ENCODE data around the gene FRMPD2. TPM values are rescaled to one million over a fixed set of nuclear protein-coding genes. Genes with fewer than 3 reads are reported as not detected.
"Not testable (repeated sequence)": the region's sequence is repeated elsewhere in the genome, so short reads cannot be mapped to it uniquely, and the experiment has no call there.

Gene FRMPD2
- total RNA-seq, 1 donor from 2014 or later: 3.4 TPM

DNA sequence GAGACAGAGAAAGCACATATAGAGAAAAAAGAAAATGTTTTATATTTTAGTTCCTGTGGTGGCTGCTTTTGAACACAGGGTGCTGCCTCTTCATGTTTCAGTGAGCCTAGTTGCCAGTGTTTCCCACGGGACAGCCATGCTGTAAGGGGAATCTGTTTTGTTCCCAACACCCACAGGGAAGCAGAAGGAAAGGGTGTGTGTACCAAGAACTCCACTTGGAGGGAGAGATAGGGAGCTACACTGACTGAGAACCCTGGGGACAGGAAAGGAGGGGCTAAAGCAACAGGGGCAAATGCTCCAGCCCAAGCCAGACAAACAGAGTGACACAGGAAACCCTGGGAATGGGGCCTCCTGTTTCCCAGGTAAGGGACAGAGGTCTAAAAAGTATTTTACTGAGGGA lies 40.2 kb downstream of the FRMPD2 start:
- DNase-seq (ENCODE audit: low spot score): peak; percentile 17

DNA sequence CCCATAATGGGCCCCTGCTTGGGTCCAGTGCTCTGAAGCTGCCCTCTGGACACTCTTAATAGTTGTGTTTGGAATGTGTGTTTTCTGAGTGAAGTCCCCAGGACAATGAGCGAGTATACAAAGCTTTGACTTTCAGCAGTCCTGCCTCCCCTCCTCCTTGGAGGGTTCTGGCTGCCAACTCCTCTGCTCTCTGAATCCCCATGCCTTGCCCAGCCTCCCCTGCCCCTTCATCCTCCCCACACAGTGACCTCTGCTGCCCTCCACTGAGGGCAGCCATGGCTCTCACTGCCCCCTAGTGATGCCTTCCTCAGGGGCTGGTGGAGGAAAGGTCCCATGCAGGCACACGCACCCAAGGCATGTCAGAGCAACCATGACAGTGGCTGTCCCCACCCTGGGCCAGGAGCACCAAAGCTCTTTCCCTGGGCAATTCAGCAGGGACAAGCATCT lies 40.9 kb downstream of the FRMPD2 start:
- peak; percentile 30 for DNase-seq (ENCODE audit: low spot score)

DNA sequence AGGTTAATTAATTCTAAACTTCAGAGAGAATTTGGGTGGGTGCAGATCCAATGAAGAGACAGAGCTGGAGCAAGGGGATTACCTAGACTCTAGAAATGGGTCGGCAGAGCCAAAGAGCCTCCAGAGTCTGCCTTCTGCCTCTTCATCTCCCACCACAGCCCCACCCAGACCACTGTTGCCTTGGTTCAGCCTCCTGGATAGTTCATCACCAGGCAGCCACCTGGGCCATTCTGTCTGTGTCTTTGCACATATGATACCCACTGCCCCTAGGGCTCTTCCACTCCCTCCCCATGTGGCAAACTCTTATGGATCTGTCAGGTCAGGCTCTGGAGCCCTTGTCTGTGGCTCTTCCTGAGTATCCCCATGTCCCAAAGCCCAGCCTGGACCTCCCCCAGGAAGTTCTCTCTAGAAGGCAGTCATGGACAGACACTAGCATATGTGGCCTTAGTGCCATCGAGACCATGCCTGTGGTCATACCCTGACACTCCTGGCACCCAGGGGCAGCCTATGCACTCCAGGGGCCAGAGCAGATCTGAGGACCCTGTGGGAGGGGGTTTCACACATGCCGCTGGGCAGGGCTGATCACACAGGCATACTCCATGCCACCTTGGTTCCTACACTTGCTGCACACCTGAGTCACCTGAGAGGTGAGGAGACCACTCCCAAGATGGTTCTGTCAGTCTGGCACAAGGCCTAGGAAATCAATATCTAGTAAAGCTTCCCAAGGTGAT lies 41.6 kb downstream of the FRMPD2 start:
- DNase-seq (ENCODE audit: low spot score): peak; percentile 14

DNA sequence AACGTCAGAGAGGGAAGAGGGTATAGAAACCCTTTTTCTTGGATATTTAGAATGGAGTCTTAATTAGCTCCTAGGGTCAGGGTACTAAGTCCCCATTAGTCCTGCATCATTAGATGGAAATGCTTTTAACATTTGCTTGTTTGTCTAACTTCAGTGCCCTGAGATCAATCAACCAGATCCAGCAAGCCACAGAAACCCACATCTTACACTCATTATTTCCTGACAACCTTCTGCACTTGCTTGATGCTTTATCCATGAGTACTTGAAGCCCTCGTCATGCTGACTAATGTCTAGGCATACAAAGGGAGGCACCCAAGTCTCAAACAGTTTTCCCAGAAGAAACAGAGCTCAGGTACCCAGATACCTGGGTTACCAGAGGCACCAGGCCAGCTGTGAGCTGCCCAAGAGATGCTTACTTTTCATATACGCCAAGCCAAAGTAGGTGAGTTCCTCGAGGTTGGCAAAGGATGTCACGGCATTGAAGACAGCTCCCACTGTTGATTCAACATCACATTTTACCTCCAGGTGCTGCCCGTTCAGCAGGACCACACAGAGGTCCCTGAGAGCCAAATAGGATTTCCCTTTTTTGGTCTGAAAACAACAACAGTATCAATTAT lies 42.7 kb downstream of the FRMPD2 start:
- peak; percentile 8 for DNase-seq (ENCODE audit: low spot score)

DNA sequence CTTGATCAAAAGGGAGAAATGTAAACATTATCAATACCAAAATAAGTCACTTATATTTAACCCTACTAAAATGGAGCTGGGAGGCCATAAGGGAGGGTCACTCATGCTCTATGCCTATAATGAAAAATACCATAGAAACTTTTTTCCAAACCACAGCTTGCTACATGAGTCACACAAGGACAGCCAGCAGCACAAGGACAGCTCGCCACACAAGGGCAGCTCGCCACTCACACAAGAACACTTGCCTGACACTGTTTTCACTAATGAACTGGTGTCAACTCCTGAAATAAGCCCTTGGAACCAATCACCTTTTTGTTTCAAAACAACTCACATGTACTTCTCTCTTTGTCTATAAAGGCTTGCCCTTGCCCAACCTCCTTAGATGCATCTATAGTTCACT lies 43.3 kb downstream of the FRMPD2 start:
- no peak for DNase-seq (ENCODE audit: low spot score)

DNA sequence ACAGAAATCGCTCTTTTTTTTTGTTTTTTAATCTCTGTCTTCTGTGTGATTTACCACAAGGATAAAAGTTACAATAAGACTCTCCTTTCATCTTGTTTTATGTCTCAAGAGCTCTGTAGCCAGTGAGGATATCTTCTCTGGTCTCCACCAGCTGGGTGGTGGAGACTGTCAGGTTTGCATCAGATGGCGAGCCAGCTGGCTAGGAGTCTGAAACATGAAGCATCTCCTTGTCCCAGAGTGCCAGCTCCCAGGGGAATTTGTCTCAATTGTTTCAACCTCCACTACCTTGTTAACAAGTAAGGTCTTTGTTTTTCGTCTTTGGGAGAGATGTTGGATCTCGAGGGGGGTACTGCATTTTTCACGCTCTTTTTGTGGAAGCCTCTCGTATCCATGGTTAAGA lies 47.3 kb downstream of the FRMPD2 start:
- no peak for DNase-seq (ENCODE audit: low spot score)

DNA sequence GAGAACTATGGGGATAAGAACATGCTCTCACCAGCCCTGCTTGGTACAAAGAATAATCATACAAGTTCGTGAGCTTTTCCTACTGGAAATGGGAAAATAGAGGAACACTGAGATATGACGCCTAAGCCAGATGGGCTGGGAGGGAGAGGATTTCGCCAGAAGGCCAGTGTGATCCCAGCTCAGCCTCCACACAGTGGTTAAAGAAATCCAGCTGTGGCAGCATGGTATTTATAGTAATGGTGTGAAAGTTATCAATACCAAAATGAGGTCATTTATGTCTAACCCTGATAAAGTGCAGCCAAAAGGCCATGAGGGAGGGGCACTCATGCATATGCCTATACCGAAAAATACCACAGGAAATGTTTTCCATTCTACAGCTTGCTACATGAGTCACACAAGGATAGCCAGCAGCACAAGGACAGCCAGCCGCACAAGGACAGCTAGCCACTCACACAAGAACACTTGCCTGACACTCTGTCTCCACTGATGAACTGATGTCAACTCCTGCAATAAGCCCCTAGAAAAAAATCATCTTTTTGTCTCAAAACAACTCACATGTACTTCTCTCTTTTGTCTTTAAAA lies 49.4 kb downstream of the FRMPD2 start:
- DNase-seq (ENCODE audit: low spot score): no peak

DNA sequence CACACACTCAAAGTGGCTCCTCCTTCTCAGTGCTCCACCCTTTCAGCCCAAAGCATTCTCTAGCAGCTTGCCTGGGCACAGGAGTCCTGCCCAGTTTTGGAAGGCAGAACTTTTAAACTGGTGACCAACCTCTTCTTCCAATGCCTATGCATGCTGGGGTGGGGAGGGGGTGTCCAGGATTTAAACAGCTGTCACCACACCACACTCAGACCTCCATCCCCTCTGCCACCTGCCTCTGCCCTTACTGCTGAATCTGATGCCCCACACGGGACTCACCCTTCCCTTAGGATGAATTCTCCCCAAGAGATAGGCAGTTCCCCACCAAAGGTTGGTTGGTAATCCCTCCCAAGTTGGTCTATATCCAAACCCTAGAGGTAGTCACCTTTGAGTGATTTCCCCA lies 50.2 kb downstream of the FRMPD2 start:
- no peak for DNase-seq (ENCODE audit: low spot score)

DNA sequence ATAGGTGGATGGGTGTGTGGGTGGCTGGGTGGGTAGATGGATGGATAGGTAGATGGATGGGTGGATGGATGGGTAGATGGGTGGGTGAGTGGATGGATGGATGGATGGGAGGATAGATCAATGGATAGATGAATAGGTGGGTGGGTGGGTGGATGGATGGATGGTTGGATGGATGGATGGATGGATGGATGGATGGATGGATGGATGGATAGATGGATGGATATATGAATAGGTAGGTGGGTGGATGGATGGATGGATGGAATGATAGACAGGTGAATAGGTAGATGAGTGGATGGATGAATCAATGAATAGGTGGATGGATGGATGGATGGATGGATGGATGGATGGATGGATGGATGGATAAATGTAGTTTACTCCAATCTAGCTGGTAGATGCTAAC lies 52.7 kb downstream of the FRMPD2 start:
- no peak for DNase-seq (ENCODE audit: low spot score)

DNA sequence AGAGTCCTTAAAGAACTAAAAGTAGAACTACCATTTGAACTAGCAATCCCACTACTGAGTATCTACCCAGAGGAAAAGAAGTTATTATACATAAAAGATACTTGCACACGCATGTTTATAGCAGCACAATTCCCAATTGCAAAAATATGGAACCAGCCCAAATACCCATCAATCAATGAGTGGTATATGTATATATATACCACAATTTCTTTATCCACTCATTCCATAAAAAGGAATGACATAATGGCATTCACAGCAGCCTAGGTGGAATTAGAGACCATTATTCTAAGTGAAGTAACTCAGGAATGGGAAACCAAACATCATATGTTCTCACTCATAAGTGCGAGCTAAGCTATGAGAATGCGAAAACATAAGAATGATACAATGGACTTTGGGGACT lies 53.5 kb downstream of the FRMPD2 start:
- DNase-seq (ENCODE audit: low spot score): not testable (repeated sequence)

DNA sequence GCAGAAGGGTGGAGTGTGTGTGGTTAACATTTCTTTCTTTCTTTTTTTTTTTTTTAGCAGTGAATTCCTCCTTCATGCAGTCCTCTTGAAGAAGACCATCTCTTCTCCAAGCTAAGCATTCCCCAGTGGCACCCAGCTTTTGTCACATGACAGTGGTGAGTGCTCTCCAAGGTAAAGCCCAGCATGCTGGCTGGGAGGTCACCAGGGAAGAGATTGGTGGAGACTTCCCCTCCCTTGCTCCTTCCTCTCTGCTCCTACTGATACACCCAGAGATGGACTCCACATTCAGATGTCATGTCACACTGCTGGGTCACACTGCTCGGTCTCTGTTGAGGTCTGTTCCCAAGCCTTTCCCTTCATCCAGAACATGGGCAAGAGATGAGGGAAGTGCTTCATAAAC lies 55.3 kb downstream of the FRMPD2 start:
- no peak for DNase-seq (ENCODE audit: low spot score)

DNA sequence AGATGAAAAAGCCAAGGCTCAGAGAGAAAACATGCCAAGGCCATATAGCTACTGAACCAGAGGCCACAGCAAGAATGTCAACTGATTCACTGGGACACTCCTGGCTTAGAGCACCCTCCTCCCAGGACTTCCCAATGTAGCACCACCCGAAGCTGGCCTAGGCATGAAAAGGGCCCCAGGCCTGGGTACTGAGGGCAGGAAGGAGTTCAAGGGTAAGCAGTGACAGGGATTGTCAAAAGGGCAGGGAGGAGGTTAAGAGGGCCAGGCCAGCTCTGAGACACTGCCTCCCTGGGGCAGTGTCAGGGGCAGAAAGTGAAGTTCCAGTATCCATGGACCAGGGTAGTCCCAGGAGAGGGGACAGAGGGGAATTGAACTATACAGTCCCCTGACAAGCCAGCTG lies 57.8 kb downstream of the FRMPD2 start:
- DNase-seq (ENCODE audit: low spot score): no peak

DNA sequence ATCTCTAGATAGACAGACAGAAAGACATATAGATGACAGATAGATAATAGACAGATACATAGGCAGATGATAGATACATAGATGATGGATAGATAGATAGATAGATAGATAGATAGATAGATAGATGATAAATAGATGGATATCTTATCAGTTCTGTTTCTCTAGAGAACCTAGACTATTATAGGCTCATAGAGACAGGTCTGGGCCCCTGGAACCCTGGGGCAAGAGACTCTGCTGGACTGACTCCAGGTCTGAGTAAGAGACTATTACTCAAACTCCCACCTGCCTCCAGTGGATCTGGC lies 58.3 kb downstream of the FRMPD2 start:
- DNase-seq (ENCODE audit: low spot score): no peak

DNA sequence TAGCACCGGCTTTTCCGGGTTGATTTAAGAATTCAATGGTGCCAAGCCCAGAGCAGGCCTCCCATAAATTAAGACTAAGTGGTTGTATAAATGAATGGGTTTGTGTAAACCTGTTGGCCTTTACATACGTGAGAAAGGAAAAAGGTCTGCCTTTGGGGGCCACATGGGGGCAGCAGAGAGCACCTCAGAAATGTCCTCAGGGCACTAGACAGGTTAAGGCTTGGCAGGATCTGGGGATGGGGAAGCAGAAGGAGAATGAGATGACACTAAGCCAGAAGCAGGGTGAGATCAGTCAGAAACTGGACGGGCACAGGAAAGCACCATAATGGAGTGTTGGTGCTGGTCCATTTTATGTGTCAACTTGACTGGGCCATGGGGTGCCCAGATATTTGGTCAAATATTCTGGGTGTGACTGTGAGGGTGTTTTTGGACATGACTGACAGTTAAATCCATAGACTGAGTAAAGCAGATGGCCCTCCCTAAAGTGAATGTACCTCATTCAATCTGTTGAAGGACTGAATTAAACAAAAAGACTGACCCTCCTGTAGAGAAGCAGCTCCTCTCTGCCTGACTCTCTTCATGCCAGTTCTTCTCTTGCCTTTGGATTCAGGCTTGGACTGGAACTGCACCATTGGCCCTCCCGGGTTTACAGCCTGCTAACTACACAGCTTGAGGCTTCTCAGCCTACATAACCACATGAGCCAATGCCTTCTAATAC lies 58.9 kb downstream of the FRMPD2 start:
- DNase-seq (ENCODE audit: low spot score): no peak

DNA sequence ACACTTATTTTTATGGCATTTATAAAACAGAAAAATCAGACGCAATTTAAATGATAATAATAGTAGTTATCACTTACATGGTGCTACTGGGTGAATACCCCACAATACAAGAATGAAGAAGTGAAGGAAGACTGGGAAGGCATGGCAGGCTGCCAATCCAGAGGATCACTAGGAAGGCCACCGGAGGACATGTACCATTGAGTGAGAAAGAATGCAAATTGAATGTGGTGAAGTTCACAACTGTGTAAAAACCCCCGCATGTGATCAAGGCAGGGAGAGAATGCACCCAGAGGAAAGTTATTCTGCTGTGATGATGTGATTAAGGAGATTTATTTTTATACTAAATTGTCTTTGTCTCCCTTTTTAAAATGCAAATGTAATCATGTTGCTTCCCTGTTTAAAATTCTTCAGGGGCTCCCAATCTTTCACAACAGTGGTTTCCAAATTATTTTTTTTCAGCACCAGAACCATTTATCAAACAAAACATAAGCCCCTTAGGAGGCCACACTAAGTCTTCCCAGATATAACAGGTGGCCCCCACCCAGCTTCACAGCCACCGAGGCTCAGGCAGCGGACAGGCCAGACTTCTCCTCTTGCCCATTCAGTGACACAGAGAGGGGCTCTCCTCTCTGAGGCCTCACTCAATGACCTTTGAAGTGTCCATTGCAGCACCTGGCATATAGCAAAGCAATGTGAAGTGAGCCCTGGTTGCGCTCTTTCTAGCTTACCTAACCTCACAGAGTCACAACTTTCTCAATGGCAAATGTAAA lies 59.6 kb downstream of the FRMPD2 start:
- DNase-seq (ENCODE audit: low spot score): no peak

DNA sequence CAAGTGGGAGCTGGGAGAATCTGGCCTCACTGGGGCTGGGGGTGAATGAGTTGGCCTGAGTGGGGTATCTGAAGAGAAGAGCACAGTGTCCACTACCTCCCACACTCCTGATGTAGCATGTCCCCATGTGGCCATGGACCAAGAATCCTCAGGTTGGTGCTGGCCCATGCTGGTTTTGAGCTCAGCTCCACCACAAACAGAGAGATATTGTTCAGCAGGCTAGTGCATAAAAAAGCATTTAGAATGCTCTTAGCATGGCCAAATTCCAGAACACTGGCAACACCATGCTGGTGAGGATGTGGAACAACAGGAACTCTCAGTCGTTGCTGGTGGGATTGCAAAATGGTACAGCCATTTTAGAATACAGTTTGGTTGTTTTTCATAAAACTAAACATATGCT lies 61.4 kb downstream of the FRMPD2 start:
- no peak for DNase-seq (ENCODE audit: low spot score)

DNA sequence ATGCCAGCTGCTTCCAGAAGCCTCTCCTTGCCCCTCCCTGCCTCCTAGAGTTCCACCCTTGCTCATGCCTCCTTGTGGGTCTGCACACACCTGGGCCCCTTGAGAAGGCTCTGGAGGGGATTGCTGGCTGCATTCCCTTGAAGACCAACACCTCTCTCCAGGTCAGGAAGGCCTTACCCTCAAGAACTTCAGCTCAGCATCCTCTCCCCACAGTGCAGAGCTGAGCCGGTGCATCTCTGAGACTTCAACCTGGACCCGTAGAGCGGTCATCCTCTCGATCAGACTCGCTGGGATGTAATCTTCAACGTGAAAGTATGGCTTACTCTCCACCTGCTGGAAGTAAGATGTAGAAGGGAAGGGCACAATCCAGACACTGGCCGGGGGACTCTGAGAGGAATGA lies 62.7 kb downstream of the FRMPD2 start:
- DNase-seq (ENCODE audit: low spot score): no peak

DNA sequence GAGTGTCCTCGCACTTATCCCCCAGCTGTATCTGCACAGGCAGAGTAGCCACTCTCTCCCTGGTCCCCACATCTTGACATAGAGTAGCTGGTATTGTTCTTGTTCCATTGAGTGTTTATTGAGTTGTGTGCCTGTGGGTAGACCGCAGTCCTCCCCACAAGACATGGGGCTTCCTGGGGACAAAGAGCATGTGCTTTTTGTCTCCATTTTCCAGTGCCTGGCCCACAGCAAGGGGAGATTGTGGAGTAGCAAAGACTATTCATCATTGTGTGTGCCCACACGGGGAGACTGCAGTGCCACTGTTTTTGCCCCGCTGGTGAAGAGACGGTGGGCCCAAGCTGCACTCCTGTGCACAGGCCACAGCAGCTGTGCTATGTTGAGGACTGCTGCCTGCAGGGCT lies 63.5 kb downstream of the FRMPD2 start:
- DNase-seq (ENCODE audit: low spot score): no peak

DNA sequence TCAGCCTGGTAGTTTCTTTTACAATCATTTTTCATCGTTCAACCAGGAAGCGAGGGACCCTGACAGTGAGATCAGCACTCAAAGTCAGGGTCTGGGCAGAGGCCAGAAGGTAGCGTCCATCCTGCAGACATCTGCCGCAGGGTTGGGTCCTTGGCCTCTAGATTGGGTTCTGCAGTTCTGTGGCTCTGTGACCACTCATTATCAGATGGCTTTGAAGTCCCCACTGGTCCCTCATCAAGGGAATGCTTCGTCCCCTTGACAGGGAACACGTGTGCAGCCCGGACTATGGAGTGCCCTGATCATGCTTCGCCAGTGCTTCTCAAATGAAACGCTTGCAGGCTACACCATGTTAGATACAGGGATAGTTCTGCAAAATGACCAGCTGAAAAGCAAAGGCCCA lies 64.1 kb downstream of the FRMPD2 start:
- no peak for DNase-seq (ENCODE audit: low spot score)

DNA sequence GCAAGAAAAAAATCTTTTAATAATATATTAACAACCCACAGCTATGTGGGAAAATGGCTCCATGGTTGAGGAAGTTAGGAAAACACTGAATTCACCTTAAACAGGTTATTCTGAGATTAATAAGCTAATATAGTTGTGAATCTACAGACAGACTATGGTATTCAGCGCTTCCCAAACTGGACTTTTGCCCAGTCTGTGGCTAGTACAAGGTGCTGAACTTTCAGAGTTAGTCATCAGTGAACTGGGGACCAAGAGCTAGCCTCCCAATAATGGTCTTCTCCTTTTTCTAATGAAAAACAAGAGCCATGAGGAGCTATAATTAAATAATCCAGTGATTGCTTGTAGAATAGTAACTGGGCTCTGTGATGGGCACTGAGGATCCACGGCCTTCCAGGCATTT lies 65.3 kb downstream of the FRMPD2 start:
- no peak for DNase-seq (ENCODE audit: low spot score)

DNA sequence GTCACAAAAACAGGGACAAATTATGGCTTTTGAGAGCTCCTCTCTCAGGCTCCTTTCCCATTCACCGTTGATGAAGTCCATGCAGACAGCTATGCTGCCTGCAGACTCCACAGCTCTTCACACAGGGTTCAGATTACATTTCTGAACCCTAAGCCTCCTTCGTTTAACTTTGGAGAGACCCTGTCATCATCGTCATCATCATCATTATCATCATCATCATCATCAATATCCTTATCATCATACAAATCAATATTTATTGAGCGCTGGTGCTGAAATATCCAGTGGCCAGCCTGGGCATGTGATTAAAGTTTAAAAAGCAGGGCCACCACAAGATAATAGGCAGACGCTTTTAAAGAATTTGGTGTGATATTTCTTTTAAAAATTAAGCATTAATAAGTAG lies 66.6 kb downstream of the FRMPD2 start:
- no peak for DNase-seq (ENCODE audit: low spot score)

Data from ureter (tissue), 1 donor.